Muscle of back (tissue), 11 donors: Measurements from ENCODE around the gene CSDE1. TPM values are rescaled to one million over a fixed set of nuclear protein-coding genes. Genes with fewer than 3 reads are reported as not detected.

Experiments used
- DNase-seq, 3 donors: peaks; one replicate each; pipeline versions ENCODE4 v3.0.0 to v3.0.0-alpha.2; 2013
- polyA plus RNA-seq, 10 donors: library from polyadenylated mRNA; unstranded; fragments of 120-200 nt; gene quantifications; one replicate each; pipeline ENCODE4 v1.2.1, GENCODE V29; 2013; ENCODE audit not compliant: insufficient read length in 10 of 10

Gene CSDE1
- polyA plus RNA-seq, 10 donors = 339 to 533 (median 445) TPM

- DNase-seq = no peak
Observed at GRCh38 chr1:114668373-114668772, 89.4 kb downstream of the CSDE1 start.

- DNase-seq = no peak
Observed at GRCh38 chr1:114666954-114667353, 90.8 kb downstream of the CSDE1 start.

Other genes with a start within 250 kb of the CSDE1 start
- gene TRIM33, start 246.8 kb downstream of the CSDE1 start, polyA plus RNA-seq = 10 to 100 TPM; 14.2 to 28.5 (median 22.8) TPM
- 10 to 100 TPM; 23.7 to 34.1 (median 27.6) TPM for gene BCAS2, start 176.4 kb downstream of the CSDE1 start, polyA plus RNA-seq
- 10 to 100 TPM in 2 of 10 donors, 1 to 10 TPM in 8; 4.6 to 11.3 (median 6.4) TPM for gene DENND2C, start 87.9 kb downstream of the CSDE1 start, polyA plus RNA-seq
- gene AMPD1, start 62.4 kb downstream of the CSDE1 start, polyA plus RNA-seq = 100 to 1,000 TPM in 4 of 10 donors, 10 to 100 TPM in 6; 25.4 to 145 (median 92.3) TPM
- 10 to 100 TPM; 38.4 to 63.5 (median 54.2) TPM for gene NRAS, start 41.2 kb downstream of the CSDE1 start, polyA plus RNA-seq
- gene SIKE1, start 22.7 kb upstream of the CSDE1 start, polyA plus RNA-seq = 10 to 100 TPM; 27.8 to 36.1 (median 32.4) TPM
- under 1 TPM in 2 of 10 donors, not detected in 8; 0.40 to 0.63 TPM for gene SYCP1, start 96.9 kb upstream of the CSDE1 start, polyA plus RNA-seq